Nephron progenitor cell (in vitro differentiated cells): Measurements from ENCODE around the gene MAP7D2.

Experiments
- DNase-seq: peaks from one replicate; pipeline ENCODE4 v3.0.0; 2021
- H3K27ac Mint-ChIP-seq: 2 replicates; pipeline ENCODE4 v1.8.0; 2021; ENCODE audit warnings: mild to moderate bottlenecking, moderate library complexity, mixed read lengths
- H3K27me3 Mint-ChIP-seq: 2 replicates; pipeline ENCODE4 v1.8.0; 2021; ENCODE audit warnings: mild to moderate bottlenecking, low read depth, mixed read lengths; ENCODE audit not compliant: poor library complexity
- H3K36me3 Mint-ChIP-seq: 2 replicates; pipeline ENCODE4 v1.8.0; 2021; ENCODE audit warnings: low read depth, mixed read lengths
- H3K4me1 Mint-ChIP-seq: 2 replicates; pipeline ENCODE4 v1.8.0; 2021; ENCODE audit warnings: mixed read lengths
- H3K4me3 Mint-ChIP-seq: 2 replicates; pipeline ENCODE4 v1.8.0; 2021; ENCODE audit warnings: mild to moderate bottlenecking, moderate library complexity, mixed read lengths
- H3K9me3 Mint-ChIP-seq: 2 replicates; pipeline ENCODE4 v1.8.0; 2021; ENCODE audit warnings: mild to moderate bottlenecking, moderate library complexity, mixed read lengths
- TF ChIP-seq, protein P1 (sequence below): fragments of 200-600 bp; sonication (generic); IDR thresholded peaks from 2 replicates; pipeline ENCODE4 v1.5.0; 2021; ENCODE audit warnings: antibody characterized with exemption

MAP7D2 gene

DNA sequence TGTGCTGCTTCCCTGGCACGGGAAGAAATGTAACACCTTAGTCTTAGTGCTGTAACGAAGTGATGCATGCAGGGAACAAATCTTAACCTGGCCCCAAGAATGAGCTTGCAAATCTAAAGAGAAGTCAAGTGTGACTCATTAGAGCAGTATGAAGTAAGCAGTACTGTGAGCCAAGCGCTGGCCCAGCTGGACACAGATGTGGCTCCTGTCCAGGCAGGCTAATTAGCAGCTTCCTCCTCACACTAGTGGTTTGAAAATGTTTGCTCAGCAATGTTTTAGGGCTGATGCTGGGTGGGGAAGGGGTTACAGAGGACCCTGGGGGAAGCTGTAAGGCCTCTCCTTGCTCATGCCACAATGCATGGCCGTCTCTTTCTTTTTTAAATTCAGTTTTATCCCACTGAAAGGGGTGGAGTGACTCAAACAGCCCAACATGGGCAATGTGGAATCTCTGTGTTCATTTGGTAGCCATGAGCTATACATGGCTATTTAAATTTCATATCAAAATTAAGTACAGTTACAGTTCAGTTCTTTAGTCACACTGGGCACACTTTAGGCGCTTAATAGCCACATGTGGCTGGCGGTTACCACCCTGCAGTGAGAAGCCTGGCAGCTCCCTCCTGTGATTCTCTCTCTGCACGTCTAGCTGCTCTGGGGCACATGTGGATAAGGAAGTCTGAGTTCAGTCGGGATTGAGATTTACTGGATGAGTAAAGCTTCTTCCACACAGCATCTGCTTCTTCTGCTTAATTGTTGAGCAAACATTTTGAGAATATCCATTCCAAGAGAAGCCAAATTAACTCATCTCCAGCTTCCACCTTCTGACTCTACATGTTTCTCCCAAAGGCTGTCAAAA is 48.8 kb downstream of the MAP7D2 start:
- no peak overlapping the region for H3K27ac Mint-ChIP-seq
- H3K4me1 Mint-ChIP-seq: peaks cover 15% of the 10 kb centered on the region
- peaks cover 6% of the 10 kb centered on the region for H3K27me3 Mint-ChIP-seq

DNA sequence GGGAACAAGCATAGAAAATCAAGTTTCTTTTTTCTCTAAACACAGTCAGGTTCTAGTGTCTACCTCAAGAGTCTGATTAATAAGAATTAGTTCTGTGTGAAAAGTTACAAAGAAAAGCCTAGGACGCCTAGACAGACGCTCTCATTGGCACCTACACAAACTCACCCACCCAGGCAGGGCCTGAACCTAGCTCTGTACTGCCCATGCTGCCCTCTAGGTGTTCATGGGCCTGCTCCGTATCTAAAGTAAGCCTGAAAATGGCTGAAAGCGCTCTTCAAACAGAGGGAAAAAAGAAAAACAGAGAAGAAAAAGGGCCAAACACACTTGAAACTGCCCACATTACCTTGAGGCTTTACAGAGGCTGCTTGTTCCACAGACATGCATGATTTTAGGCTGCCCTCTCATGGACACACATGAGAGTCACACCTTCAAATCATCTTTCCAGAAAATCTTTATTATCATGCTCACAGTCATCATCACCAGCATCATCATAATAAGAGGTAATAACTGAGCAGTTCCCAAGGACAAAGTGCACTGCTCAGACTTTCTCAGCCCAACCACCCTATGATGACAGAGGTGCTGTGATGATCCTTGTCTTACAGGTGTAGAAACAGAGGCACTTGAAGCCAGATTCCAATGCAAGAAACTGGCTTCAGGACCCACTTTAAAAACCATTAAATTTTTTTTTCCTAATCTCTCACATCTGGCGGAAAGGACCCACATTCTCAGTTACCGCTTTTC is 49.6 kb downstream of the MAP7D2 start:
- TF ChIP-seq, protein P1, sequence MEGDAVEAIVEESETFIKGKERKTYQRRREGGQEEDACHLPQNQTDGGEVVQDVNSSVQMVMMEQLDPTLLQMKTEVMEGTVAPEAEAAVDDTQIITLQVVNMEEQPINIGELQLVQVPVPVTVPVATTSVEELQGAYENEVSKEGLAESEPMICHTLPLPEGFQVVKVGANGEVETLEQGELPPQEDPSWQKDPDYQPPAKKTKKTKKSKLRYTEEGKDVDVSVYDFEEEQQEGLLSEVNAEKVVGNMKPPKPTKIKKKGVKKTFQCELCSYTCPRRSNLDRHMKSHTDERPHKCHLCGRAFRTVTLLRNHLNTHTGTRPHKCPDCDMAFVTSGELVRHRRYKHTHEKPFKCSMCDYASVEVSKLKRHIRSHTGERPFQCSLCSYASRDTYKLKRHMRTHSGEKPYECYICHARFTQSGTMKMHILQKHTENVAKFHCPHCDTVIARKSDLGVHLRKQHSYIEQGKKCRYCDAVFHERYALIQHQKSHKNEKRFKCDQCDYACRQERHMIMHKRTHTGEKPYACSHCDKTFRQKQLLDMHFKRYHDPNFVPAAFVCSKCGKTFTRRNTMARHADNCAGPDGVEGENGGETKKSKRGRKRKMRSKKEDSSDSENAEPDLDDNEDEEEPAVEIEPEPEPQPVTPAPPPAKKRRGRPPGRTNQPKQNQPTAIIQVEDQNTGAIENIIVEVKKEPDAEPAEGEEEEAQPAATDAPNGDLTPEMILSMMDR: peak; percentile 42
- Mint-ChIP-seq H3K27me3 (peaks cover 6% of the 10 kb centered on the region), H3K9me3 (peaks cover 43% of the 10 kb centered on the region), H3K36me3 (no peaks in the 10 kb centered on the region), H3K27ac (no peak overlapping the region), H3K4me1 (peaks cover 15% of the 10 kb centered on the region), H3K4me3 (no peak overlapping the region)
- DNase-seq: no peak

More for the DNA sequence above, 48.8 kb downstream of the MAP7D2 start:
- H3K36me3 Mint-ChIP-seq: no peaks in the 10 kb centered on the region
- H3K4me3 Mint-ChIP-seq: no peak overlapping the region
- TF ChIP-seq, protein P1: no peak
- H3K9me3 Mint-ChIP-seq: peaks cover 47% of the 10 kb centered on the region
- peak; percentile 8 for DNase-seq

DNA sequence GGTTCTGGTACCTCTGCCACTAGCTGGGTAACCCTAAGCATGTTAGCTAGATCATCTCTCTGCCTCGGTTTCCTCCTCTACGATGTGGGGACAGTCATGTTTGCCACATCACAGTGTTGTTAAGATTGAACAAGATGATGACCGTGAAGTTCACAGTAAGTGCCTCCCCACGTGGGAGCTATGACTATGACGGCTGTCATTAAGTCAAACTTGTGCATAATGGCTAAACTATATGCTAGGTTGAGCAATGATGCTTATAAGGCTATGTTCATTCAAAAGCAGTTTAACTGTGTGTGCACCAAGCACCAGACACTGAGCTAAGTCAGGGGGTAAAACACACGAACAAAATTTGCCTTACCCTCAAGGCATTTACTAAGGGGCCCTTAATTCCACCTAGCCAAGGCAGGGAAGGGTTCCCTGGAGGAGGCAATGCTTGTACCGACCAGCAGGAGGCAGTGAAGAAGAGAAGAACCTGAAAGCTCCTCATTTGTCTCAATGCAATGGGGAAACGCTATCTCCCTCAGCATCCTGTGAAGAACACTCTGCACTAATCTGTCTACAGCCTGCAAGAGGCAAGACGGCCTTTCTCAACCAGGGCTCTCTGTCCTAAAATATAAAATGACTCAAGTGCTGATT is 52.9 kb downstream of the MAP7D2 start:
- no peak for DNase-seq
- Mint-ChIP-seq H3K36me3 (no peaks in the 10 kb centered on the region), H3K9me3 (peaks cover 39% of the 10 kb centered on the region), H3K27ac (no peak overlapping the region), H3K4me1 (peaks cover 15% of the 10 kb centered on the region), H3K27me3 (peaks cover 4% of the 10 kb centered on the region), H3K4me3 (no peak overlapping the region)
- TF ChIP-seq, protein P1: no peak

DNA sequence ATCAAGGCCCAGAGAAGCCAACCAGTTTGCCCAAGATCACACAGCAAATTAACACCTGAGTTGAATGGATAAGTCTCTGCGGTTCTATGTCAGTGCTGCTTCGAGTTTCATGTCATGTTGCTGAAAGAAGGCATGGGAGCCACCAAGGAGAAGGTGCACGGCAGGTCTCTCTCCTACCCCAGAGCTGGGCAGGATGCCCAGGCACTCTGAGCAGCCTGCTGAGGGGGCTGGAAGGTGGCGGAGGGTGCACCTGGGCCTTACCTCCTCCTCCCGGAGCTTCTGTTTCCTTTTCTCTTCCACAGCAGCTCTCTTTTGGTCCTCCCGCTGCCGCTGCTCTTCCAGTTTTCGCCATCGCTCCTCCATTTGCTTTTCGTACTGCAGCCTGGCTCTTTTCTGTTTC is 53.6 kb downstream of the MAP7D2 start:
- no peak for DNase-seq
- no peak overlapping the region for H3K4me3 Mint-ChIP-seq
- H3K27me3 Mint-ChIP-seq: peaks cover 4% of the 10 kb centered on the region
- no peaks in the 10 kb centered on the region for H3K36me3 Mint-ChIP-seq
- no peak overlapping the region for H3K27ac Mint-ChIP-seq
- H3K9me3 Mint-ChIP-seq: peaks cover 39% of the 10 kb centered on the region
- TF ChIP-seq, protein P1: no peak
- peaks cover 13% of the 10 kb centered on the region for H3K4me1 Mint-ChIP-seq

DNA sequence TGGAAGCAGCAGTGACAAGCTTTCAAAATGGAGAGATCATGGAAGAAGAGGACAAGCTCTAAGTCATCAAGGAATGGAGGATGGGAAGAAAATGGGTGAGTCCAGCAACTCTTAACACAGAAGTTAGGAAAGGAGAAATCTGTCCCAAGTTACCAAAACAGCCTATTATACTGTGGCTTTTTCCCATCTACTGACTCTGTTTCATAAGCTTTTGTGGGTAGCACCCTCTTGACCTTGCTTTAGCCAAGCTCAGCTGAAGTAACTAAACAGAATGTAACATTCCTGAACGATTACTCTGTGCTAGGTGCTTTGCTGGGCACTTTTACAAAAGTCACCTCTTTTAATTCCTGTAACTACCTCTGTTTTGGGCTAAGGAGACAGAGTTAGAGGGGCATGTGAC is 54.9 kb downstream of the MAP7D2 start:
- H3K27ac Mint-ChIP-seq: no peak overlapping the region
- no peak for DNase-seq
- H3K4me1 Mint-ChIP-seq: peaks cover 10% of the 10 kb centered on the region
- TF ChIP-seq, protein P1: no peak
- H3K4me3 Mint-ChIP-seq: no peak overlapping the region
- peaks cover 46% of the 10 kb centered on the region for H3K9me3 Mint-ChIP-seq
- H3K36me3 Mint-ChIP-seq: no peaks in the 10 kb centered on the region
- peaks cover 4% of the 10 kb centered on the region for H3K27me3 Mint-ChIP-seq
